ELR (cell line): ENCODE data around the gene ATP8B3.

Source experiments
- DNase-seq: peaks from one replicate; pipeline ENCODE4 v3.0.0-alpha.2; 2015; ENCODE audit warnings: low read depth

ATP8B3 gene

GRCh38 chr19:1836458-1837221 lies 24.6 kb upstream of the ATP8B3 start:
- no peak for DNase-seq

- no peak for DNase-seq
Measured at GRCh38 chr19:1833540-1833939, 21.5 kb upstream of the ATP8B3 start.

- DNase-seq, result no peak
Measured at GRCh38 chr19:1832046-1832663, 20.1 kb upstream of the ATP8B3 start.

GRCh38 chr19:1830978-1831377 lies 18.9 kb upstream of the ATP8B3 start:
- DNase-seq, result no peak

- DNase-seq, result no peak
Measured at GRCh38 chr19:1830568-1830967, 18.5 kb upstream of the ATP8B3 start.

GRCh38 chr19:1829958-1830357 lies 17.9 kb upstream of the ATP8B3 start:
- DNase-seq, result no peak

GRCh38 chr19:1828279-1829238 lies 16.5 kb upstream of the ATP8B3 start:
- no peak for DNase-seq

- no peak for DNase-seq
Measured at GRCh38 chr19:1827566-1828278, 15.6 kb upstream of the ATP8B3 start.

- DNase-seq, result no peak
Measured at GRCh38 chr19:1826557-1827521, 14.8 kb upstream of the ATP8B3 start.

- DNase-seq, result peak; percentile 72
Measured at GRCh38 chr19:1825909-1826556, 14.0 kb upstream of the ATP8B3 start.

- no peak for DNase-seq
Measured at GRCh38 chr19:1824252-1824622, 12.2 kb upstream of the ATP8B3 start.

- DNase-seq, result no peak
Measured at GRCh38 chr19:1823539-1824251, 11.6 kb upstream of the ATP8B3 start.

GRCh38 chr19:1823020-1823419 lies 10.9 kb upstream of the ATP8B3 start:
- DNase-seq, result no peak

- no peak for DNase-seq
Measured at GRCh38 chr19:1822210-1822609, 10.1 kb upstream of the ATP8B3 start.

- no peak for DNase-seq
Measured at GRCh38 chr19:1819341-1820255, 7.5 kb upstream of the ATP8B3 start.

GRCh38 chr19:1818549-1819195 lies 6.6 kb upstream of the ATP8B3 start:
- DNase-seq, result no peak

- no peak for DNase-seq
Measured at GRCh38 chr19:1817553-1818179, 5.6 kb upstream of the ATP8B3 start.
